Choroid plexus epithelial cell (primary cell): ENCODE measurements around the gene RTN4RL1.

Experiments used
- DNase-seq: peaks from one replicate; pipeline ENCODE4 v3.0.0-alpha.2; 2010; ENCODE audit warnings: low read depth
- H3K4me3 ChIP-seq: 2 replicates; pipeline ENCODE4 v1.5.1; 2011; ENCODE audit warnings: low read depth, mild to moderate bottlenecking, control low read depth, low read length, moderate library complexity
- CTCF ChIP-seq: conservative IDR thresholded peaks from 2 replicates; pipeline ENCODE4 v1.5.1; 2011; ENCODE audit warnings: low read depth, mild to moderate bottlenecking, control low read depth, inconsistent platforms, low read length, moderate library complexity

Gene RTN4RL1

GRCh38 chr17:1905190-1905913, 119.8 kb downstream of the RTN4RL1 start:
- no peak for TF ChIP-seq CTCF
- H3K4me3 ChIP-seq: no peak overlapping the region

GRCh38 chr17:1904273-1905182, 120.6 kb downstream of the RTN4RL1 start:
- DNase-seq: no peak
- no peak overlapping the region for H3K4me3 ChIP-seq
- TF ChIP-seq CTCF: no peak

More at GRCh38 chr17:1905190-1905913, 119.8 kb downstream of the RTN4RL1 start:
- DNase-seq: no peak

- DNase-seq: no peak
- TF ChIP-seq CTCF: peak; percentile 40
- H3K4me3 ChIP-seq: no peak overlapping the region
Measured at GRCh38 chr17:1899403-1900000, 125.6 kb downstream of the RTN4RL1 start.

GRCh38 chr17:1898872-1899271, 126.3 kb downstream of the RTN4RL1 start:
- no peak for DNase-seq
- TF ChIP-seq CTCF: no peak
- no peak overlapping the region for H3K4me3 ChIP-seq

GRCh38 chr17:1898332-1898731, 126.8 kb downstream of the RTN4RL1 start:
- no peak for DNase-seq
- H3K4me3 ChIP-seq: no peak overlapping the region
- no peak for TF ChIP-seq CTCF

GRCh38 chr17:1897105-1897656, 128.0 kb downstream of the RTN4RL1 start:
- no peak for TF ChIP-seq CTCF
- no peak for DNase-seq
- no peak overlapping the region for H3K4me3 ChIP-seq
